NAMALWA (cell line): ENCODE data around the gene RXRA.

ENCODE experiments used
- DNase-seq: peaks from one replicate; pipeline ENCODE4 v3.0.0-alpha.2; 2015; ENCODE audit warnings: low spot score

The RXRA gene

DNA sequence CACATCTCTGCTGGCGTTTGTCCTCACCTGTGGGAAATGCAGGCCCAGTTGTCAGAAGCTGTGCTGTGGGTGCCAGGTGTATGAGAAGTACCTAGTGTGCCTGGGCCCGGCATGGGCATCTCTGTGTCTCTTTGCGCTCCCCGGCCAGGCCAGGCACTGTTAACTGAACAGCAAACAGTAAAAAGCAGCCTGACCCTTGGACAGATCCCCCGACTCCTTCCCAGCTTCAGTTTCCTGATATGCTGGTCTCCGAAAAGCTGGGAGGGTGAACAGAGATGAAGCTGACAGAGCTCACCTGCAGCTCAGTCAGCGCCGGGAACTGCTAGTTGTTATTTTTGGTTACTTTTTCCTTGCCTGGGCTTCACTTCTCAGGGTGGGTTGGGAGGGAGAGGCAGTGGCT is 28.9 kb downstream of the RXRA start:
- DNase-seq: no peak

DNA sequence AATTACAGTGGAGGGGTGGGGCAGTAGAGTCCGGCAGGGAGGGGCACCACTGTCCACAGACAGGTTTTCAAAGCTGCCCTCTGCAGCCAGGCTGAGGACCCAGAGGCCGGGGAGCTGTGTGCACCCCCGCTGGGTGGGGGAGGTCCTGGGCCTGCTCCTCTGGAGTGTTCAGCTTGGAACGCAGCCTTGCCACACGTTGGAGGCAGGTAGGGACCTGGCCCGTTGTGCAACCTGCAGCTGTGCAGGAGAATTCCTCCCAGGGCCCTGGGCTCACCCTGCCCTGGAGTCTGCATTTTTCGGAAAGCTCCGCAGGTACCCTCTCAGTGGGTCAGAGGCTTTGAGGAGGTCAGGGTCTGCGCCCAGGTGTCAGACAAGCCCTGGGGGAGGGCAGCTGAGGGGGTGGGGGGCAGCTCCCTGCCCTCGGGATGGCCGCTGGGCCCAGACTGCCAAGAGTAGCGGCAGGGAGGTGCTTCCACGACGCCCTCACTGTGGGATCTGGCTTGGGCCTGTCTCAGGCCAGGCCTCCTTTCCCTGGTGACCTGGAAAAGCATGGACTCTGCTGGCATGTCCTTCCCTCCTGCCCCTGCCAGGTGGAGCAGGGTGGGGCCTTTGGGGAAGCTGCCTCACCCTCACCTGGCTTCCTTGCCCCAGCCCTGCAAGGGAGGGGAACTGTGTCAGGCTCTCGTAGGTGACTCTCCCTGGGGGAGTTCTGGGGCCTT is 29.5 kb downstream of the RXRA start:
- DNase-seq: no peak

DNA sequence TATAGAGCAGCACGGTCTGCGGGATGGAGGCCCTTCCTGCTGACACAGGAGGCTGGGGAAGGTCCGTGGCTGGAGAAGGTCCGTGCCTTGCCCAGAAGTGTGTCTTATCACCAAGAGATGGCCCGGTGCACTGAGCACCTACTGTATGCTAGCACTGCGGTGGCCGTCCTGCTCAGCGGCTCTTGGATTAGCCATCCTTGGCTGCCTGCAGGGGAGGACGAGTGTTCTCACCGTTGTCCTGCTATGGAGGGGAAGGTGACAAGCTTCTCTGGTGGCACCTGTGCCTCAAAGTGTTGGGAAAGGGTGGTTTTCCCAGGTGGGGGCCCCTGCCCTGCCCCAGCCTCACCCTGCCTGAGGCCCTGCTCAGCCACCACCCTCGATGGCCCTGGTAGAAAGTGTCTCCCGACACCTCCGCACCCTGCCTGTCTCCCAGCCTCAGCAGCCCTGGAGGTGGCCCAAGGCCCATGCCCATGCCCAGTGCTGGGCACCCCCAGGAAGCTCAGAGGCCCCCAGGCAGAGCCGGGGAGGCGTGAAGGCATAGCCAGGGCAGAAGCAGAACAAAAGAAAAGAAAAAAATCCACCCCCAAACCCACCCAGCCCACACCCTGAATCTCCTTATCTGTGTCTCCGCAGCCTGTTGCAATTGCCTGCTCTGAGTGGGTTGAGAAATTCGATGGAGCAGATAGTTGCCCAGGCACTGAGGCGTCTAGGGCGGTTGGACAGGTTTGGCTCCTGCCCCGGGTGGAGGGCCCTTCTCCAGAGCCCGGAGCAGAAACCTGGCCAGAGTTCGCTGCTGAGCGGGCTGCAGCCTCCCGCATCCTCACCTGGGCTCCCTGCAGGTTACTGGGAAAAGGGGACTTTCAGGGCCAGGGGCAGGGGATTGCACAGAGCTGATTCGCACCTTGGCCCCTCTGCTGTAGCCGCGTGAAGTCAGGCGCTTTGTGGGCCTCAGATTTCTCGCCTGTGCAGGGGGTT is 30.5 kb downstream of the RXRA start:
- no peak for DNase-seq

DNA sequence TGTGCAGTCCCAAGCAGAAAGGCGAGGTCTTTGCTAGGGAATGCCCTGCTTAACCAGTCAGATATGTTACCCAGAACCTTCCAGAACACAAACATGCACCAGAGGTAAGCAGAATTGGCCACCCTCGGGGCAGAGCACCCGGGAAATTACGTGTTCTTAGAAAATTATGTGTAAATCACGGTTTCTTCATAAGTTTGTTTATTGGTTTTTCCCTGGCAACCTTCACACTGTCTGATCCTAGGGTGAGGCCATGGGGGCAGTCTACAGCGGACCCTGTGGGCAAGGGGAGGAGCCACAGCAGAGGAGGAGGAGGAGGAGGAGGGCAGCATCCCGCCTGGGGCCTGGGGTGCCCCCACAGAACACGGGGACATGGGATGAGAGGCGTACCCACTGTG is 31.4 kb downstream of the RXRA start:
- DNase-seq: no peak

DNA sequence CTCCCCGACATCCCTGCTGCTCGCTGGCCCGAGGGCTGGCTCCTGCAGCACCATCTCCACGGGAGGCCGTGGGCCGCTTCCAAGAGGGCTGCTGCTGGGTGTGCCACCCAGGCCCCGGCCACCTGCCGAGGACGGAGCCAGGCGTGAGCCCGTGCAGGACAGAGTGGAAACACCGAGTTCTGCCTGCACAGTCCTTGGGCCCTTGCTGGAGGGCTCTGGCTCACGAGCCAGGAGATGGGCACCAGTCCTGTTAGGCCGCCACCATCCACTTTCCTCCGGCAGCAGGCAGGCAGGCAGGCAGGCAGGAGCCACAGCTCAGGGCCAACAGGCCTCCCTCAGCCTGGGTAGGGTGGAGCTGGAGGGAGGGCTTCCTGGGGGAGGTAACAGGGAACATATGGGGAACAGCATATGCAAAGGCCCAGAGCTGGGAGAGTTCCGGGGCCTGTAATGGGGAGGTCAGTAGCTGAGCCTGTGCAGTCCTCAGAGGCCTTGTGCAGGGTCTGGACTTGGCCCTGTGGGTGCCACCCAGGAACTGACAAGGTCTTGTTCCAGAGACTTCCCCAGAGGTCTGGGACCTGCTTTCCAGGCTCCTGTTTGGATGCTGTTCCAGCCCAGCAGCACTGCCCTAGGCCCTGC is 31.9 kb downstream of the RXRA start:
- no peak for DNase-seq

DNA sequence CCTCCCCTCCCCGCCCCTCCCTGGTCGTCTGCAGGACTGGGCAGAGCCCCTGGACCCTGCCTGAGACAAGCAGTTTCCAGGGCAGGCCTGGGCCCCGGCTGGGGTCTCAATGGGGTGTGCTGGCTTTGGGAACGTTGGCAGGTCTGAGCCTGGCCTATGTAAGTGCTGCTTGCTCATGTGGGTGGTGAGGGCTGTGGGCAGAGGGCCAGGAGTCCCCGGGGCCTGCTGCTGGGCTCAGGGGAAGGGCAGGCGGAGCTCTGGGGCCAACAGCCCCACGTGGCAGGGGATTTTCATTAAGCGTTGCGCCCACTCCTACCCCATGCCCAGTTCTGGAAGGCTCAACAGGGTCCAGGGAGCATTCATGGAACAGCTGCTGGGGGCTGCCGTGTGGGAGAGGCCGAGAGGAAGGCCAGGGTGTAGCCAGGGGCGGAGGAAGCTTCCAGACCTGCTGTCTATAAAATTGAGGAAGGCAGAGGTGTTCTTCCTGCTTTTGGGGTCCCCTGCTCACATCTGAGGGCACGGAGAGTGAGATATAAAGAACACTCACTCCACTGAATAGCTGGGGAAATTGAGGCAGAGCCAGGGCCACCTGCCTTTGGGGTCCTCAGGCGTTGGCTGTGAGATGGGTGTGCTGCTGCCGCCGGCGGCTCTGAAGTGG is 32.5 kb downstream of the RXRA start:
- no peak for DNase-seq

DNA sequence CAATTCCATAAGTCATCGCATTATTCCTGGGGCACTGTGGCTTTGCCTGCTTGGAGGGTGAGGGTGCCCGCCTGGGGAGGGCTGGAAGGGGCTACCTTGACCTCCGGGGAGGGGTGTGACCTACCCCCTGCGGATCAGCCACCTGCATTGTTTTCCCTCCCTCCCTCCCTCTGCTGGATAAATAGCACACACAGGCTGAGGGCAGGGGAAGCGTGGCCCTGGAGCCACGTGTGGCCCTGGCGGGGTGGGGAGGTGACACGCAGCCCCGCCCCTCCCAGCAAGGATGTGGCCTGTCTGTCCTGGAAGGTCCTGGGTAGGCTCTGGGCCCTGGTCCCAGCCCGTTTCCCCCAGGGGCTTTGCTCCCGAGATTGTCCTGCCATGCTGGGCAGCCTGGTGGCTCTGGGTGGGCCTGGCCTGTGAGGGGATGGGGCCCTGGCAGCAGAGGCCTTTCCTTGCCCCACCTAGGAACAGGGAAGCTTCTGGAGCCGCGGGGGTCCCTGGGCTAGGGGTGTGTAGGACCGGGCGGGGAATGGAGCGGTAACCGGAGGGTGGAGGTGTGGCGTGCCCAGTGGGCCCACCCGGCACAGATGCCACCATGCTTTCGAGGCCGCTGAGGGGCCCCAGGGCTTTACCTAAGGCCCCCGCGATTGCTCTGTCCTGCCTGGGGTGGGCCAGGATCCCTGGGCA is 33.4 kb downstream of the RXRA start:
- DNase-seq: no peak

DNA sequence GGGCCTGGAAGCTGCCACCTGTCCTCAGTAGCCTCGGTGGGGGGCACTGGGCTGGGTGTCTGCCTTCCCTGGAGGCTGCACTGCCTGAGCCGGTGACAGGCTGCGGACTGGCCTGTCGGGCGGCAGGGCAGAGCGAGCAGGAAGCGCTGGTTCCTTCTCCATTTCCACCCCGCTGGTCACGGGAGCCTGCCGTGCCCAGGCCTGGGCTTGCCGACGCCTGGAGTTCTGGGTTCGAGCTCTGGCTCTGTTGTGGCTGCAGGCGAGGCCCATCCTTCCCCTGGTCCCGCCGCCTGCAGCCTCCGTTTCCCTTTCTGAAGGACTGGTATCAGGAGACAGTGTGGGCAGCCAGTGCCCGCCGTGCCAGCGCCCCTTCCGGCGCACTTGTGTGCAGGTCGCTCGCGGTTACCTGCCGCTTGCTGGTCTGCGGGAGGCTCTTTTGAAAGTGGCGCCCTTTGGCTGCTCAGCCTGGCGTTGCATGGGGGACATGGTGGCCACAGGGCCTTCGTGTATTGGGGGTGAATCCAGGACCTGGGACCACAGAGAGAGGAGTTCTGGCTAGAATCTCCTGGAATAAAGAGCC is 34.0 kb downstream of the RXRA start:
- DNase-seq: no peak

DNA sequence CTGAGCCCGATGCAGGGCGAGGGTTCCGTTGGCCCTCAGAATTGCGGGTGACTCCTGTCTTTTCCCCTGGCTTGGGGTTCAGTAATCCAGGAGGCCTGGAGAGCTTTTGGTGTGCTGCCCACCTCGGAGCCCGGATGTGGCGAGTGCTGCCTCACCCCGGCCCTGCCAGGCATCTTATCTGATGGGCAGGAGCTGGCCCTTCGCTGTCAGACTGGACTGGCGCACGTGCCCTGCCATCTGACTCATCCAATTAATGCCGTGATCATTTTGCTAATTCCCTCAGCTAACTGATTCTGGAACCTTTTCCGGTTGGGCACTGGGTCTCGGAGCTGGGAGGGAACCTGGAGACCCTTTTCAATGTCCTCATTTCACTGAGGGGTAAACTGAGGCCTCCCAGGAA is 34.6 kb downstream of the RXRA start:
- DNase-seq: no peak

DNA sequence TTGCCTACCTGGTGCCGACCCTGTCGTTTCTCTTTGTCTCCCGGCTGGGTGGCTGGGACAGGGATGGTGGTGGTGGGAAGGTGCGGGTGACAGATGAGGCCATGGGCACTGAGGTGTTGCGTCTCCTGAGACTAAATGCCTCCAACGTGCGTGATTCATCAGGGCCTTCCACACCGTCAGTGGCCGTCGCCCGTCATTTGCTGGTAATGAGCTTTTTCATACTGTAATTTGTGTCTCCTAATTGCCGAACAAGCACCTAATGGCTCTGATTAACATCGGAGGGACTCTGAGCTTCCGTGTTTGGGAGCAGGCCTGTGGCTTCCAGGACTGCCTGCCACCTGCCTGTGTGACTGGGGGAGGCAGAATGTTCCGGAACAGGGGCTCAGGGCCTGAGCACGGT is 35.2 kb downstream of the RXRA start:
- no peak for DNase-seq

DNA sequence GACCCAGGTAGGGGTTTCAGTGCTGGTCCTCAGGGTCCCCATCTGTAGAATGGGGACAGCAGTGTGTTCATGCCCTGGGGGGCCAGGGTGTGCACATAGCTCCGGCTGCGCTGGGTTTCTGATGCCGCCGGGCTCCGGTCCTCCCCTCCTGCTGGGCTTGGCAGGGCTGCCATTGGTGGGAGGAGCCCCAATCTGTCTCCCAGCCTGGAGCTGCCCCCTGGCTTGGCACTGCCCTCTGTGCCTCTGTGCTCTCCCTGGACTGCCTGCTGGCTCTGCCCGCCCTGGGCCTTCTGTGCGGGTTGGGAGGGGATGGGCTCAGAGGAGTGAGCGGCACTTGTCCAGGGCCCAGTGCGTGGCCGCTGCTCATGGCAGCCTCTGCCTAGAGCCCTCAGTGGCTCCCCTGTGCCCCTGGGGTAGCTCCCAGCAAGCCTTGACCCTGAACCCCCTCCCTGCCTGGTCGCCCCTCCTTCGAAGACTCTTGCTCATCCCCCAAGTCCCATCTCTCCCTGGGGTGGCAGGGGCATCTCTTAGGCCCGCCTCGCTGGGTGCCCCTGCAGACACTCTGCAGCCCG is 35.7 kb downstream of the RXRA start:
- DNase-seq: no peak

DNA sequence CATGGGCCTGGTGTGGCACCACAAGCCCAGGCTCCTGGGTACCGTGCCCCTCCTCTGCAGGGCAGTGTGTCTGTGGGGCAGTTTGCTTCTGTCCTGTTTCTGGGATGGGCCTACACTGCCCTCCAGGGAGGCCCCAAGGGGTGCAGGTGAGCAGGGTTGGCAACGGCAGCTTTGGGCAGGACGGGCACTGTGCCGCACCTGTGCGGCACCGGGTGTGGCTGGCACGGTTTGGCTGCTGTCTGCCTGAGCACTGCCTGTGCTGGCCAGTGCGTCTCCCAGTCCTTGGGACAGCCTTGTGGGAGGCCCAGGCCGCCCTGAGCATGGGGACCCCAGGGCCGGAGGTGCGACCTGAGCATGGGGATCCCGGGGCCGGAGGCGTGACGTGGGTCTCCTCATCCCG is 37.2 kb downstream of the RXRA start:
- no peak for DNase-seq

DNA sequence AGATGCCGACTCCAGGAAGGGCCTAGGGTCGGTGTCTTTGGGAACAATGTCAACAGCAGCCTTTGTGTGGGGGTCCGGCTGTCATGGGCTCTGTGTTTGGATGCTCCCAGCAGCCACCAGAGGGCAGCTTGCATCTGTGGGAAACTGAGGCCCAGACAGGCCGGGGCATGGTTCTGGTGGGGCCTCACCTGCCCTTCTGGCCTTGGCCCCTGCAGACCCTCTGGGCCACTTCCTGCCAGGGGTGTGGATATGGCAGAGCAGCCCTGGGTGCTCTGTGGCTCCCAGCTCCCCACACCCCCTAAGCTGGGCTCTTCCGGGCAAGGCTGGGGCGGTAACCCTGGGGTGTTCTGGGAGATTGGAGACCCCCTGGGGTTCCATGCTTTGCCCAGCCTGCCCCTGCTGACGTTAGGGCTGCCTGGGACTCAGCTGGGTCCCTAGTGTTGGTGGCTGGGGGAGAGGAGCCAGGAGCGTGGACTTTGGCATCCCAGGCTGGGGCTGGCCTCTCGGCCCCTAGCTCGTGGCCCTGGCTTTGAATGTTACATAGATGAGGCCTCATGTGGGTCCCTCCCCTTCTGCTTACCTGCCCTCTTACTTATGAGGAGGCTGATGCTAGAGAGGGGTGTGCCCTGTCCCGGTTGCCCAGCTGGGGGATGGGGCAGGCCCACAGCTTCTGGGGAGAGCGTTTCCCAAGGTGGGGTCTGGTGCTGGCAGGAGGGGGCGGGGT is 38.3 kb downstream of the RXRA start:
- no peak for DNase-seq

DNA sequence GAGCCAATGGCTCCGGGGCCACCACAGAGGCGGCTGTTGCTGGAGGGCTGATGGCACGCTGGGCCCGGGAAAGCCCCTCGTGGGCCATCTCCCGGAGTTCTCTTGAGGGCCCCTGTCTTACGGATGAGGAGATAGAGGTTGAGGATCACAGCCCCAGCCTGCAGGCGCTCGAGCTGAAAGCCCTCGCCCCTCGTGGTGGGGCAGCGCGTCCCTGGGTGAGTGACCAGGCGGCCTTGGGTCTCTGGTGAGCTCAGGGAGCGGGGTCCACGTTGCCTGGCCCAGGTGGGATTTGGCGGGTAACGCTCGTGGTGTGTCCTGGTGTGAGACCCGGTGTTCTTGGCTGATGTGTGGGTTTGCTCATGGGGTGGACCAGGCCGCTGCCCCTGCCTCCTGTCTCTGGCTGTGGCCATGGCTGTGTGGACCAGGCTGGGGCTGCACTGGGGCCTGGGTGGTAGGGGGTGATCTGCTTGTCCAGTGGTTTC is 38.9 kb downstream of the RXRA start:
- DNase-seq: no peak

DNA sequence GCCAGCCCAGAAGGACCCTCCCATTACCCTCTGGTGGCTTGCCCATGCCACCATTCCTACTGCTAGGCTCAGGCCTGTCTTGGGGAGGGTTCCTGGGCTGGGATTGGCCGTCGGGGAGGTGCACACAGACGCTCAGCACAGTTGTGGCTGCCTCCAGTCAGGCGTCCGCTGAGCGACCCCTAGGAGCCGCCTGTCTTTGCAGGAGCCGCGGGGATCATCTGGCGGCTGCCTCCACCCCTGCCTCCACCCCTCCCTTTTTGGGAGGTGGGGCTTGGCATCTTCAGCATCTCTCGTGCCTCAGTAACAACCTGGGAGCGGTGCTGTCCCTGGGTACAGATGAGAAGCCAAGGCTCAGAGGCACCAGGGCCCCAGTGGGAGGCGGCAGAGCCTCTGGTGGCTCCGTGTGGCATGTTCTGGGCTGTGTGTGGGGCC is 39.6 kb downstream of the RXRA start:
- DNase-seq: no peak

DNA sequence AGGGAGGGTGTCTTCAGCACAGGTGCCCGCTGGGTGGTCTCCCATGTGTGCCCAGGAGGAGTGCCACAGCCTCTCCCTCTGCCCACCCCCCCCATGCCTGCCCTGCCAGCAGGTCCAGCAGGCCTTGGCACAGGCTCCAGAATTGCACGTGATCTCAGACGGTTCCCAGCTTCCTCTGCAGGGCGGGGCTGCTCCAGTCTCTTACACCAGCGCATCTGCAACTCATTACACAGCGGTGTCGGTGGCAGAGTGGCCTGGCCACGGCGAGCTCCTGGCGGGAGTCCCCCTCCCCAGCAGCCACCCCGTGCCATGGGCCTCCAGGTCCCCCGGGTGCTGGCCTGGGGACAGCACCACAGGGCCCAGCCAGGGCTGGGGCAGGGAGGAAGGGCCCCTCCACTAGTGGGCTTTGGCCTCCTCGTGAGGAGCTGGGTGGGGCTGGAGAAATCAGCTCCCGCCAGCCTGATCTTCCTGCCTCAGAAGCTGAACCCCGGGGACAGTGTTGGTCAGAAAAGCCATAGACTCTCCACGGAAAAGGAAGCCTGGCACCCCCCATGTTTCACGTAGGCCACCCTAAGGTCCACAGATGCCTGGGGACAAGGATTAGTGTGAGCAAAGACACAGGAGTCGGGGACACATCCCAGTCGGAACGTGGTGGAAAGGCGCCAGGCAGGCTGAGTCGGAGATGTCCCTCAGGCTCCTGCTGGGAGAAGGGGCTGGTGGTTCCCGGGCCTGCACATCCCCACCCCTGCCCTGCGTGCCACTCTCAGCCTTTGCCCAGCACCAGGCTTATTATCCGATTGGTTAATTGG is 40.2 kb downstream of the RXRA start:
- DNase-seq: no peak

DNA sequence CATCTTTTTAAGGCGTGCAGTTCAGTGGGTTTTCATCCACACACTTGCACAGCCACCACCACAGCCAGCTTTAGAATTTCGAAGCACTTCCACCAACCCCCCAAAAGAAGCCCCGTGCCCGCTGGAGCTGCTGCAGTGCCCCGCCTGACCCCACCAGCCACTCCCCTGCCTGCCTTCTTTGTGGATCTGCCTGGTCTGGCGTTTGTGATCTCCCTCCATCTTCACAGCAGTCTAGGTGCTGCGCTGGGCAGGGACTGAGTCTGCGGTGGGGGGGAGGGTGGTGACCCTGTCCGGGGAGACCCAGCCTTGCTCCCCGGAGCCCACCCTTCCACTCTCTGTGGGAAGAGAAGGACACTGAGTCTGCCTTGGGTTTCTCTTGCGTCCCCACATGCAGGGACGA is 40.8 kb downstream of the RXRA start:
- no peak for DNase-seq

DNA sequence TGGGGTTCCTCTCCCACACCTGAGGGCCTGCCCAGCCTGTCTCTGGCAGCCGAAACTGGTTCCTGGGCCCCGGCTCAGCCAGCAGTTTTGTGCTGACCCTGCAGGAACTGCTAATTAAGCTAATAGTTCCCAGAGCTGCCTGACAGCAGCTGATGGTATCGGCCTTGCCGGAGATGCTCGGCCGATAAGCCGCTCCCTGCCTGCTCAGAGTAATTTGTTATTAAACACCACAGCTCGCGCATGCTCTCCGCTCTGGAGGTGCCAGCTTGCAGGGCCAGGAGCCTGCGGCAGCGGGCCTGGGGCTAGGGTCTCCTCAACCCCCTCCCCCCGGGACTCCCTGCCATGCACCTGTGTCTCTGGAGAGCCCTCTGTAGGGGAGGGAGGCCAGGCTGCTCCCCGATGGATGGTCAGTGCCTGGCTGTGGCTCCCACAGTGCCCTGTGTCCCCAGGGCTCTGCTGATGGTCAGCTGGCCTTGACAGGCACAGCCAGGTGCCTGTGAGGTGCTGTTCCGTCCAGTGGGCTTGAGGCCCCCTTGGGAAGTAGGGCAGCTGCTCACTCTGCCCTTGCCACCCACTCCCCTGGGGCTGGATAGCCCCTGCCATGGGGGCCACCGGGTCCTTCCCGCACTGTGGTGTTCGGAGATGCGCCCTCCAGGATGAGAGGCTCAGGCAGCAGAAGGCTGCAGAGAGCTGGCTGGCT is 41.7 kb downstream of the RXRA start:
- no peak for DNase-seq

DNA sequence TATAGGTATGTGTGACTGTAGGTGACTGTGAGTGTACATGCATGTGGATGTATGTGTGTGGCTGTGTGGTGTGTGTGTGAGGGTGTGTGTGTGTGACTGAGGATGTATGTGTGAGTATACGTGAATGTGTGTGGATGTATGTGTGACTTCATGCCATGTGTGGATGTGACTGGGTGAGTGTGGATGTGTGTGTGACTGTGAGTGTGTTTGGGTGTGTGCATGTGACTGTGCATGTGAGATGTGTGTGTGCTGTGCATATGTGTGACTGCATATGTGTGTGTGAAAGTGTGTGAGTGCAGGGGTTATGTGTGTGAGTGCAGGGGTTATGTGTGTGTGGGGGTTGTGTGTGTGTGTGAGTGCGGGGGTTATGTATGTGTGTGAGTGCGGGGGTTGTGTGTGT is 42.3 kb downstream of the RXRA start:
- no peak for DNase-seq
